GM20431 (cell line): ENCODE data around the gene MAPT.
"Not testable (repeated sequence)": the region's sequence is repeated elsewhere in the genome, so short reads cannot be mapped to it uniquely, and the experiment has no call there.

Experiments
- in situ Hi-C: fragments of 300-500 bp; cut with MseI, MboI; formaldehyde crosslinking; loops from one replicate; pipeline ENCODE4 v1.15.0; 2020; ENCODE audit warnings: low sequenced_read_pairs; ENCODE audit not compliant: unreplicated experiment

MAPT gene

DNA sequence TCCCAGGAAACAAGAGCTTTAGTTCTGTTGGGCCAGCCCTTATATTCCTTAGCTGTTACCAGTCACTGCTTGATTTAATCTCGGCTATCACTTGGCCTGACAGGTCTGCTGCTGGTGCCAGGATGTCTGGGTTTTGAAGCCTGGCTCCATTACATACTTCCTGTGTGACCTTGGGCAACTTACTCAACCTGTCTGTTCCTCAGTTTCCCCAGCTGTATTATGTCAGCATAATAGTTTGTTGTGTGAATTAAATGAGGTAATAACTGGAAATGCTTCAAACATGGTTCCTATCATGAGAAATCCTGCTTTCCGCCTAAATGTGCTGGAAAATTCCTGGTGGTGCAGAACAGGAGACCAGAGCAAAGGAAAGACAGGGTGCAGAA is 54.1 kb downstream of the MAPT start:
- in situ Hi-C loops = no loop called here

DNA sequence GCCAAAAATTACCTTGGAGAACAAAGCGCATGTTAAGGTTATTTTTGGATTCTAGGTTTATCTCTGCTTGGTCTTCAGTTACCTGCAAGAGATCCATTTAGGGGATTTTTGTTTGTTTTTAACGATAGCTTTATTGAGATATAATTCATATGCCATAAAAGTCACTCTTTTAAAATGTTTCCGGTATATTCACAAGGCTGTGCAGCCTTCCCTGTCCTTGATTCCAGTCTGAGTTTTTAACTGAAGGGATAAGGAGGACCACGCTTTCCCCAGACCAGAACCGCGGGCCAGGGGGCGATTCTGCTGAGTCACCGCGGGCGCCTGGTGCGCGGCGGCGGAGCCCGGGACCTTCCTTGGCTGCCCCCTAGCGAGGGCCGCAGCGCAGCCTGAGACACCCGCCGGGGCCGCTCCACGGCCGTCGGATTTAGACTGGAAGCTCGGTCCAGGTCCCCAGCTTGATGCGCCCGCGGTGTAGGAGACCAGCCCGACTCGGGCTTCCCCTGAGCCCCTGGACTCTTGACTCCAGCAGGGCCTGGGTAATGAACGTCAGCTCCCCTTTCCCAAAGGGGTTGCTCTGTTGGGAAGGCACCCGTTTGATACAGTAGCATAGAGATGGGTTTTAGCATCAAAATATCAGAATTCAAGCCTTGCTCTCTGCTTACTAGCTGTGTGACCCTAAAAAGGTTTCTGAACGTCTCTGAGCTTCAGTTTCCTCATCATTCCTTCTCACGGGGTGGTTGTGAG is 54.7 kb downstream of the MAPT start:
- in situ Hi-C loops = no loop called here

DNA sequence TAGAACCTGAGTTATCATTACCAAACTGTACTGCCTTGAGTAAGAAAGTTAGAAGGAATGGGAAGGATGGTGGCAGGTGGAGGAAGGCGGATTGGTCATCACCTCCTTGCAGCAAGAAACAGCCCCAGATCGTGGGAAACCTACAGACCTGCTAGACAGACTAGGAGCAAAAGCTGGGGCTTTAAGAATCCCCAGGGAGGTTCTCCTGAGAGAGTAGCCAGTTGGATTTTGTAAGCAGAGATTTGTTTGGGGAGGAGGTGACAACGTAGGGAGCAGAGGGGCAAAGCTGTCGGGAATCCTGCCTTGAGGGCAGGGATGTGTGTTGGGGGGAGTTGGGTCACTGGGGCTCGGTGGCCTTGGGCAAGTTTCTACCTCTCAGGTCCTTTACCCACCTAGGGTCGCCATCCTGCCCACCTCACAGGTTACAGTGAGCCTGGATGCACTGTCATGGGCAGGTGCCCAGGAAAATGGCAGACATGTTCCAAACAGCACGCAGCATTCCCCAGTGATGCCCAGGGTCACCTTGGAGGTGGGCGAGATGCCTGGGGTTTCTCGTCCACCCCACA is 55.5 kb downstream of the MAPT start:
- in situ Hi-C loops = no loop called here

DNA sequence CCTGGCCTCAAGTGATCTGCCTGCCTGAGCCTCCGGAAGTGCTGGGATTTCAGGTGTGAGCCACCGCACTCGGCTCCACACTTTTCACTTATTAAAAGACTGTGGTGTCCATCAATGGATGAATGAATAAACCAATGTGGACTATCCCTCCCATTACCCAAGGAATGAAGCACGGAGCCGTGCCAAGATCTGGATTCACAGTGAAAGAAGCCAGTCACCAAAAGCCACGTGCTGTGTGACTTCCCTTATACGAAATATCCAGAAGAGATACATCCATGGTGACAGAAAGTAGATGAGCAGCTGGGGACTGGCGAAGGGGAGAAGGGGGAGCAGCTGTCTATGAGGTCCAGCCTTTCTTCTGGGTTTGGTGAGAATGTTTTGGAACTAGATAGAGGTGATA is 56.5 kb downstream of the MAPT start:
- in situ Hi-C loops = no loop called here

GRCh38 chr17:45951403-45951802 is 57.0 kb downstream of the MAPT start:
- in situ Hi-C loops = no loop called here

DNA sequence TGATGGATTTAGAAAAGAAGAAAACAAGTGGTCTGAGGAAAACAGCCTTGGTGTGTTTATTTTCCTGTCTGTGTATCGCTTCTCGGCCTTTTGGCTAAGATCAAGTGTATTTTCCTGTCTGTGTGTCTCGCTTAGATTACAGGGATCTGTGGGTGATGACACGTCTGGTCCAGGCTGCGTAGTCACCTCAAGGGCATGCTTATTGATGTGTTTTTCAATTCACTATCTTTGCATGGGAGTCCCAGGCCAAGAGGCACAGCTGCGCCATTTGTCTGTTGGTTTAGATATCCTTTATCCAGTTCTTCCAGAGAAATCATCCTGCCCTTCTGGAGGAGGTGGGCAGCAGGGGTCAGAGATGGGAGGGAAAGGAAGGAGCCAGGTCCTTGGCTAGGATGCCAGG is 57.6 kb downstream of the MAPT start:
- in situ Hi-C loops = no loop called here

GRCh38 chr17:45952814-45953320 is 58.5 kb downstream of the MAPT start:
- in situ Hi-C loops = no loop called here

DNA sequence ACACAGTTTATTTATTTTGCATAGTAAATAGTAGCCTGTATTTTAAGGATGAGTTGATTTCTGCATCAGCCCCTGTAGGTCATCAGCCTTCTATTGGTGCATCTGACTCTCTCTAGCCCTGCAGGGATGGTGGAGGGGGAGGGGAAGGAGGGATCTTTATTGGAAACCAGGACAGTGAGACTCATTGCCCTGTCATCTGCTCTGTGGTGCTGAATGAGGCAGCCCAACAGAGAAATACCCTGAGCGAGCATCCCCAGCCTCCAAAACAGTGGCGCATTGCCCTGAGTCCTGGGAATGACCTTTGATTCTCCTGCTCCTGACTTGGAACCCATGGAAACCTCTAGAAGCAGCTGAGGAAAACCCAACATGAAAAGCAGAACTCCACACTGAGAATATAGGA is 59.2 kb downstream of the MAPT start:
- in situ Hi-C loops = no loop called here

DNA sequence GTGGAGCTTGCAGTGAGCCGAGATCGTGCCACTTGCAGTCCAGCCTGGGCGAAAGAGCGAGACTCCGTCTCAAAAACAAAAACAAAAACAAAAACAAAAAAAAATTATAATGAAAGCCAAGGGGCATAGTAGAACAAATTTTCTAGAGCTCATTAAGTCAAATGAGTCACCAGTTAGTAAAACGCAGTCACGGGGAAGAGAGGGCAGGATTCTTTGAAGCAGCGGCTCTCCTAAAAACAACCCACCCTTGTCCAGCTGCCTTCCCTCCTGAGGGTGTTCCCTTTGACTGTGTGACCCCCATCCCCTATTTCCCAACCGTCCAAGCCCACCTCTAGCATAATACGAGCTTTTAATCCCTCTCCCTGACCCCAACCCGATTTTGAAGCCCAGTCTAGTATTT is 60.6 kb downstream of the MAPT start:
- in situ Hi-C loops = no loop called here

DNA sequence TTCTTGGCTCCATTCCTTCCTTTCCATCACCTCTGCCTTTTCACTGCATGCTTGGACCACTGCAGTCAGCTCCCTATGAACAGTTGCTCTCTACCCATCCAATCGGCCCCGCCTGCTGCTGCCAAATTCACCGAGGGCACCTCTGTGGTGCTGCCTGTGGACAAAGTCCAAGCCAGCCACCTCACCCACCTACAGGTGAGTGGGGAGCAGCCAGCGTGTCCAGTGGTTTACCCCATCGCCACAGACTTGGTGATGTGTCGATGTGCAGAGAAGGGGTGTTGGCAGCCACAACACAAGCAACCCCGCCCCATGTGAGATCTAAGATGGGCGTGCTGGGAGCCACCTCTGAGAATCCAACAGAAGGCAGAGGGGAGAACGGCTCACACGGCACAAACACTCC is 61.0 kb downstream of the MAPT start:
- in situ Hi-C loops = no loop called here

- in situ Hi-C loops = no loop called here
Measured at GRCh38 chr17:45956090-45956489, 61.7 kb downstream of the MAPT start.

DNA sequence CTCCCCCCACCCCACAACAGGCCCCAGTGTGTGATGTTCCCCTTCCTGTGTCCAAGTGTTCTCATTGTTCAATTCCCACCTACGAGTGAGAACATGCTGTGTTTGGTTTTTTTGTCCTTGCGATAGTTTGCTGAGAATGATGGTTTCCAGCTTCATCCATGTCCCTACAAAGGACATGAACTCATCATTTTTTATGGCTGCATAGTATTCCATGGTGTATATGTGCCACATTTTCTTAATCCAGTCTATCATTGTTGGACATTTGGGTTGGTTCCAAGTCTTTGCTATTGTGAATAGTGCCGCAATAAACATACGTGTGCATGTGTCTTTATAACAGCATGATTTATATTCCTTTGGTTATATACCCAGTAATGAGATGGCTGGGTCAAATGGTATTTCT is 62.4 kb downstream of the MAPT start:
- in situ Hi-C loops = not testable (repeated sequence)

- in situ Hi-C loops = no loop called here
Measured at GRCh38 chr17:45958307-45958706, 64.0 kb downstream of the MAPT start.

- in situ Hi-C loops = no loop called here
Measured at GRCh38 chr17:45958994-45959665, 64.8 kb downstream of the MAPT start.

DNA sequence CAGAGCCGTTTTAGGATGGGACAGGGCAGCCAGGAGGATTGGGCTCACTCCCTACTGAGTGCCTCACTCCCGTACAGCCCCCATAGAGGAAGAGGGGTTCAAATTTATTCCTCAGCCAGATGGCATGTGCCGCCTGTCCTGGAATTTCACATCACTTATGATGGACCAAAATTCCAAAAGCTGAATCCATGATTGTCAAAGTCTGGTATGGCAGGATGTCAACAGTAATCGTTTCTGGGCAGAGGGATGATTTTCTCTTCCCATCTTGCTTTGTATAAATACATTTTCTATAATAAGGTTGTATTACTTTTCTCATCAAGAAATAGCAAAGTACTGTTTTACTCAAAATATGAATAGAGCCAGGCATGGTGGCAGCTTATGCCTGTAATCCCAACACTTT is 66.0 kb downstream of the MAPT start:
- in situ Hi-C loops = no loop called here

DNA sequence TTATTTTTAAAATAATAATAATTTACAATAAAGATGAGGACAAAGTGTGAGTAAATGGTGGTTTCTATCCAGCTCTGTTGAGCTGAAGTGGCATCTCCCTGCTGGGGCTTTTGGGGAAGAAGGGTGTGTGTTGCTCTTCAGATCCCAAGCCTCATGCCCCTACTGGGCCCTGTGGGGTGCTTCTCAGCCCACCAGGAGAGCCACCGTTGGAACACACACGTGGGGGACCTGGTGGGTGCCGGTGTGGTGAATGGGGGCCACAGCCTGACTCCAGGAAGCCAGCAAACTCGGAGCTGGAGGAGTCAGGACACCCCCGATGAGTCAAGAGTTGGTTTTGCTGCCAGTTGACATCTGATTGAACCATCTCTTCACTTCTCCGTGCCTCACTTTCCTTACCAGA is 66.9 kb downstream of the MAPT start:
- in situ Hi-C loops = no loop called here

DNA sequence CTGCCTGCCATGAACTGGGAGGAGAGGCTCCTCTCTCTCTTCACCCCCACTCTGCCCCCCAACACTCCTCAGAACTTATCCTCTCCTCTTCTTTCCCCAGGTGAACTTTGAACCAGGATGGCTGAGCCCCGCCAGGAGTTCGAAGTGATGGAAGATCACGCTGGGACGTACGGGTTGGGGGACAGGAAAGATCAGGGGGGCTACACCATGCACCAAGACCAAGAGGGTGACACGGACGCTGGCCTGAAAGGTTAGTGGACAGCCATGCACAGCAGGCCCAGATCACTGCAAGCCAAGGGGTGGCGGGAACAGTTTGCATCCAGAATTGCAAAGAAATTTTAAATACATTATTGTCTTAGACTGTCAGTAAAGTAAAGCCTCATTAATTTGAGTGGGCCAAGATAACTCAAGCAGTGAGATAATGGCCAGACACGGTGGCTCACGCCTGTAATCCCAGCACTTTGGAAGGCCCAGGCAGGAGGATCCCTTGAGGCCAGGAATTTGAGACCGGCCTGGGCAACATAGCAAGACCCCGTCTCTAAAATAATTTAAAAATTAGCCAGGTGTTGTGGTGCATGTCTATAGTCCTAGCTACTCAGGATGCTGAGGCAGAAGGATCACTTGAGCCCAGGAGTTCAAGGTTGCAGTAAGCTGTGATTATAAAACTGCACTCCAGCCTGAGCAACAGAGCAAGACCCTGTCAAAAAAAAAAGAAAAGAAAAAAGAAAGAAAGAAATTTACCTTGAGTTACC is 68.0 kb downstream of the MAPT start:
- in situ Hi-C loops = no loop called here

DNA sequence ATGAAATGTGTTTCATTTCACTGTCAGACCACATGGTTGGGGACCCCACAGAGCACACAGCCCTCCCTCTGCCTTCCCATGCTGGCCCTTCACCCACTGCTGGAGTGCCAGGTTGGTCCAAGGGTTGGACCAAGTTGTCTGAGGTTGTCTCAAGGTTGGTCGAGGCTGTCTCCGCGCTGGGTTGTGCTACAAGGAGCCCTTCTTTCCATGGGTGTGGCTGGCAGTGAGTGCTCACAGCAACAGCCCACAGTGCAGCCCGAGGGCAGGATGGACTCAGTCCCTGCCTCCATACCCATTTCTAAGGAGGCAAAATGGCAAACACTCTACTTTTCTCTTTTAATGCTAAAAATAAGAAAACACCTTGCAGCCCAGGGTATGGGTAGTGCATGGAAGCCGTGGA is 68.9 kb downstream of the MAPT start:
- in situ Hi-C loops = no loop called here

GRCh38 chr17:45963889-45964288 is 69.5 kb downstream of the MAPT start:
- in situ Hi-C loops = no loop called here

DNA sequence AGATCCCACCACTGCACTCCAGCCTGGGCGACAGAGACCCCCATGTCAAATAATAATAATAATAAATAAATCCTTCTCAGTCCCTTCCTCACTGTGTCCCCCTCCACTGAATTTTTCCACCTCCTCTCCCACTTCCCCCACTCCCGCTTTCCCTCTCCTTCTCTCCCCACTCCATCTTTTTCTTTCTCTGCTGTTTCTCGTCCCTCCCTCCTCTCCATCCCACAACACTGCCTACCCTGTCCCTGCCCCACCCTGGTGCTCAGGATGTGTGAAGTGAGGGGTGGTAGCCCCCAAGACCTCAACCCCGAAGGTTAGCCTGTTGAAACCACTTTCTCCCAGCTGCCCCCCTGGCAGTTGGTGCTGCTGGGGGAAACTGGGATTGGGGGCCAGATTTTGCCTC is 70.3 kb downstream of the MAPT start:
- in situ Hi-C loops = no loop called here

- in situ Hi-C loops = no loop called here
Measured at GRCh38 chr17:45965812-45966211, 71.5 kb downstream of the MAPT start.
